ENCODE measurements around the gene IRGC. TPM values are rescaled to one million over a fixed set of nuclear protein-coding genes. Genes with fewer than 3 reads are reported as not detected.

The IRGC gene
- total and polyA plus RNA-seq, 2 of the 13 experiments (the other 11 are each of a cell fraction or from before 2014, with no cell fraction given): not detected

- DNase-seq (ENCODE audit: low spot score): no peak
- no peak overlapping the region for H3K4me2 ChIP-seq (ENCODE audit: low read depth, low read length)
- H4K20me1 ChIP-seq (ENCODE audit: insufficient read depth, low read length): no peaks in the 10 kb centered on the region
- intact Hi-C loops (cut with micrococcal nuclease; ENCODE audit: unreplicated experiment): no loop called here
- TF ChIP-seq, protein P1, sequence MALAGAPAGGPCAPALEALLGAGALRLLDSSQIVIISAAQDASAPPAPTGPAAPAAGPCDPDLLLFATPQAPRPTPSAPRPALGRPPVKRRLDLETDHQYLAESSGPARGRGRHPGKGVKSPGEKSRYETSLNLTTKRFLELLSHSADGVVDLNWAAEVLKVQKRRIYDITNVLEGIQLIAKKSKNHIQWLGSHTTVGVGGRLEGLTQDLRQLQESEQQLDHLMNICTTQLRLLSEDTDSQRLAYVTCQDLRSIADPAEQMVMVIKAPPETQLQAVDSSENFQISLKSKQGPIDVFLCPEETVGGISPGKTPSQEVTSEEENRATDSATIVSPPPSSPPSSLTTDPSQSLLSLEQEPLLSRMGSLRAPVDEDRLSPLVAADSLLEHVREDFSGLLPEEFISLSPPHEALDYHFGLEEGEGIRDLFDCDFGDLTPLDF (CRISPR knock-in tag; IDR thresholded peaks at IDR 0.05): no peak
- TF ChIP-seq FOXA1 (IDR thresholded peaks at IDR 0.05): no peak
- TF ChIP-seq FOXA1 (CRISPR knock-in tag; IDR thresholded peaks at IDR 0.05): no peak
- no peak for TF ChIP-seq ZNF331 (CRISPR knock-in tag; IDR thresholded peaks at IDR 0.05)
- TF ChIP-seq, protein P2, sequence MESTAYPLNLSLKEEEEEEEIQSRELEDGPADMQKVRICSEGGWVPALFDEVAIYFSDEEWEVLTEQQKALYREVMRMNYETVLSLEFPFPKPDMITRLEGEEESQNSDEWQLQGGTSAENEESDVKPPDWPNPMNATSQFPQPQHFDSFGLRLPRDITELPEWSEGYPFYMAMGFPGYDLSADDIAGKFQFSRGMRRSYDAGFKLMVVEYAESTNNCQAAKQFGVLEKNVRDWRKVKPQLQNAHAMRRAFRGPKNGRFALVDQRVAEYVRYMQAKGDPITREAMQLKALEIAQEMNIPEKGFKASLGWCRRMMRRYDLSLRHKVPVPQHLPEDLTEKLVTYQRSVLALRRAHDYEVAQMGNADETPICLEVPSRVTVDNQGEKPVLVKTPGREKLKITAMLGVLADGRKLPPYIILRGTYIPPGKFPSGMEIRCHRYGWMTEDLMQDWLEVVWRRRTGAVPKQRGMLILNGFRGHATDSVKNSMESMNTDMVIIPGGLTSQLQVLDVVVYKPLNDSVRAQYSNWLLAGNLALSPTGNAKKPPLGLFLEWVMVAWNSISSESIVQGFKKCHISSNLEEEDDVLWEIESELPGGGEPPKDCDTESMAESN (CRISPR knock-in tag; conservative IDR thresholded peaks at IDR 0.05): no peak
- no peak for TF ChIP-seq ZNF124 (CRISPR knock-in tag; IDR thresholded peaks at IDR 0.05)
- TF ChIP-seq, protein P3, sequence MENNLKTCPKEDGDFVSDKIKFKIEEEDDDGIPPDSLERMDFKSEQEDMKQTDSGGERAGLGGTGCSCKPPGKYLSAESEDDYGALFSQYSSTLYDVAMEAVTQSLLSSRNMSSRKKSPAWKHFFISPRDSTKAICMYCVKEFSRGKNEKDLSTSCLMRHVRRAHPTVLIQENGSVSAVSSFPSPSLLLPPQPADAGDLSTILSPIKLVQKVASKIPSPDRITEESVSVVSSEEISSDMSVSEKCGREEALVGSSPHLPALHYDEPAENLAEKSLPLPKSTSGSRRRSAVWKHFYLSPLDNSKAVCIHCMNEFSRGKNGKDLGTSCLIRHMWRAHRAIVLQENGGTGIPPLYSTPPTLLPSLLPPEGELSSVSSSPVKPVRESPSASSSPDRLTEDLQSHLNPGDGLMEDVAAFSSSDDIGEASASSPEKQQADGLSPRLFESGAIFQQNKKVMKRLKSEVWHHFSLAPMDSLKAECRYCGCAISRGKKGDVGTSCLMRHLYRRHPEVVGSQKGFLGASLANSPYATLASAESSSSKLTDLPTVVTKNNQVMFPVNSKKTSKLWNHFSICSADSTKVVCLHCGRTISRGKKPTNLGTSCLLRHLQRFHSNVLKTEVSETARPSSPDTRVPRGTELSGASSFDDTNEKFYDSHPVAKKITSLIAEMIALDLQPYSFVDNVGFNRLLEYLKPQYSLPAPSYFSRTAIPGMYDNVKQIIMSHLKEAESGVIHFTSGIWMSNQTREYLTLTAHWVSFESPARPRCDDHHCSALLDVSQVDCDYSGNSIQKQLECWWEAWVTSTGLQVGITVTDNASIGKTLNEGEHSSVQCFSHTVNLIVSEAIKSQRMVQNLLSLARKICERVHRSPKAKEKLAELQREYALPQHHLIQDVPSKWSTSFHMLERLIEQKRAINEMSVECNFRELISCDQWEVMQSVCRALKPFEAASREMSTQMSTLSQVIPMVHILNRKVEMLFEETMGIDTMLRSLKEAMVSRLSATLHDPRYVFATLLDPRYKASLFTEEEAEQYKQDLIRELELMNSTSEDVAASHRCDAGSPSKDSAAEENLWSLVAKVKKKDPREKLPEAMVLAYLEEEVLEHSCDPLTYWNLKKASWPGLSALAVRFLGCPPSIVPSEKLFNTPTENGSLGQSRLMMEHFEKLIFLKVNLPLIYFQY (CRISPR knock-in tag; IDR thresholded peaks at IDR 0.05; ENCODE audit: borderline replicate concordance): no peak
- peaks cover 14% of the 10 kb centered on the region for H3K9me3 ChIP-seq (ENCODE audit: low read length)
- no peaks in the 10 kb centered on the region for H3K4me1 ChIP-seq (ENCODE audit: insufficient read depth, low read length)
- 50% methylated on average over 5 of the region's 5 CpGs for WGBS (ENCODE audit: low lambda C conversion rate)
- no peak overlapping the region for H2AFZ ChIP-seq (ENCODE audit: low read length)
- BruUV-seq (replicated peaks): no TSS peak
- no peak for ATAC-seq
- H3K36me3 ChIP-seq (replicated peaks in 1 of 2; ENCODE audit: control insufficient read depth in 1 of 2, insufficient read depth in 2 of 2, low read length in 2 of 2): no peaks in the 10 kb centered on the region
- CTCF ChIA-PET (ENCODE audit: low intra/inter-chr PET ratio, low total read pairs): no interaction called here
- no peak overlapping the region for H3K4me3 ChIP-seq (replicated peaks in 1 of 3; ENCODE audit: insufficient read depth in 1 of 3, low read depth in 2 of 3, low read length in 3 of 3)
- no peaks in the 10 kb centered on the region for H3K27me3 ChIP-seq (ENCODE audit: control insufficient read depth in 1 of 2, insufficient read depth in 2 of 2, low read length in 2 of 2)
- no peak overlapping the region for H3K9ac ChIP-seq (ENCODE audit: insufficient read depth, low read depth, low read length)
- no peak for FAIRE-seq
- no peaks in the 10 kb centered on the region for H3K79me2 ChIP-seq (ENCODE audit: insufficient read depth, low read length)
- in situ Hi-C loops (cut with HindIII; ENCODE audit: extremely low pct_ligation_motif_present, low pct_unique_long_range_greater_than_20kb): no loop called here
- POLR2A ChIA-PET: no interaction called here
- H3K27ac ChIP-seq (ENCODE audit: extremely low read length, insufficient read depth, low read length): no peak overlapping the region
These were observed 24.1 kb upstream of the IRGC start for GRCh38 chr19:43691755-43692154.

Measured in HepG2 (cell line).